Glomerular visceral epithelial cell (primary cell): ENCODE measurements around the gene SLU7.

Experiments
- DNase-seq: peaks from one replicate; pipeline ENCODE4 v3.0.0-alpha.2; 2016; ENCODE audit errors: extremely low spot score

SLU7 gene

GRCh38 chr5:160367261-160367660 lies 51.6 kb downstream of the SLU7 start:
- no peak for DNase-seq

- DNase-seq: no peak
These were observed 52.7 kb downstream of the SLU7 start for GRCh38 chr5:160366230-160366629.

GRCh38 chr5:160363660-160364395 lies 55.1 kb downstream of the SLU7 start:
- DNase-seq: no peak

- no peak for DNase-seq
These were observed 55.7 kb downstream of the SLU7 start for GRCh38 chr5:160363211-160363610.

- no peak for DNase-seq
These were observed 57.2 kb downstream of the SLU7 start for GRCh38 chr5:160361624-160362228.

DNA sequence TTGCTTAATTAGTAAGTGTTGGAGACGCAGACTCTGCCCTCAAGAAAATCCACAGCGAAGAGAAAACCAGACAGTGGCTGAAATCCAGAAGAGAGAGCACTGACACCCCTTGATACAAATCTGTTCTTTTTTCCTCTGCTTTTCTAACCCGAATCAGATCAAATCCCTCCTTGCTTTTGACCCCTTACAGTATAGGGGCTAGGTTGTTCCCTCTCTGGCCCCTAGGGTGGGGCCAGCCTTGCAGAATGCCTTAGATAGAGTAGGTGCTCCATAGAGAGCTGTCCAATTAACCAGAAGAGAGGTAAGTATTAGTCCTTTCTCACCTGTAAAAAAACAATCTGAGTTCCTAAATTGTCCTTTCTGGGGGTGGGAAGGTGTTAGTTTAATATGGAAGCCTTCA lies 58.6 kb downstream of the SLU7 start:
- no peak for DNase-seq

DNA sequence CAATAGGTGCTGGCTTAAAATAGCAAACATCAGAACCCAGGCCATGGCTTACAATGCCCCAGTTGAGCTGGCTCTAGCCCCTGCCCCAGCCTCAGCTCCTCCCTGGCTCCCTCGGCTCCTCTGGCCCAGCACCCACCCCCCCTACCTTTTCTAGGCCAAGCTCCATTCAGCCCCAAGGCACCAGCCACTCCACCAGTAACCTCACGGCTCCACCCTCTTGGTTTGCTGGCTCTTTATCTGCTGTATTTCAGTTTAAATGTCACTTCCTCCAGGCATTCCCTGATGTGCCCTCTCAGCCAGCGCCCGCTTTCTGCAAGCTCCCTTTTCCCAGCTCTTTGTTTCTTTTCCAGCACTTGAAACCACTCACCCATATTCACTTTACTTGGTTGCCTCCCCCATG lies 59.1 kb downstream of the SLU7 start:
- no peak for DNase-seq

DNA sequence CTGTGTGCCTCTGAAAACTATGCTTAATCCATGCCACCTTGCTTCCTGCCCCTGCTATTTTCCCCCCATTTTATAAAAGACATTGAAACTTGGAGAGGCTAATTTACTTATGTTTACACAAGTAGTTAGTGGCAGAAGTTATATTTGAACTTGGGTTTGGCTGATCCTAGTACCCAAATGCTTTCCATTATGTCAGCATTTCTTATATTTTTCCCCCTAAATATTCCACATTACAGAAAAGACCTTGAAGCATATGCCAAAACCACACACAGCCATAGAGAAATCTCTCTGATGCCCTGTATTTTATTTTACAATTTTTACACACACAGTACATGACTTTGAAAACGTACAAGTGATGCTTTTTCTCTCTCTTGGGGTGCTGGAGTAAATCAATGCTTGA lies 59.6 kb downstream of the SLU7 start:
- no peak for DNase-seq

DNA sequence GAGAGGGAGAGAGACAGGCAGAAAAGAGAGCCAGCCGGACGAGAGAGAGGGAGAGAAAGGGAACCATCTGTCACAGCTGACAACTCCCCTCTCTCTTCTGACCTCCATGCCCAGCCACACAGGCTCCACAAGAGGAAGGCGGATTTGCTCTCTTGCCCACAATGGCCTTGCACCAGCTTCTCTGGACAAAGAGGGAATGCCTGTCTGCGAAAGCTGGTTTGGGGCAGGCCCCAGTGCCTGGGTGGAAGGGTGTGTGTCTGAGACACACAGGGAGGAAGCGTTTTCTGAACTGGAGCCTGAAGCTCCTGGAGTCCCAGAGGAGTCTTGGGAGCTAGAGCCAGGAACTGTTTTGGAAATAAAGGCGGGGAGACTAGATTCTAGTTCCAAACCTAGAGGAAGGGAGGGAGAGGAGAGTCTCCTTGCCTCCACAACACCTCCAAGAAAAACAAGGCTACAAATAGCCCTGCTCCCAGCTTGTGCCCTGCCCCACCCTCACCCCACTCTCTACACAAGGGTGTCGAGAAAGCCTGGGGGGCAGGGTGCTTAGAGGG lies 60.9 kb downstream of the SLU7 start:
- no peak for DNase-seq

GRCh38 chr5:160357394-160357793 lies 61.5 kb downstream of the SLU7 start:
- no peak for DNase-seq

GRCh38 chr5:160356550-160357347 lies 62.1 kb downstream of the SLU7 start:
- no peak for DNase-seq

DNA sequence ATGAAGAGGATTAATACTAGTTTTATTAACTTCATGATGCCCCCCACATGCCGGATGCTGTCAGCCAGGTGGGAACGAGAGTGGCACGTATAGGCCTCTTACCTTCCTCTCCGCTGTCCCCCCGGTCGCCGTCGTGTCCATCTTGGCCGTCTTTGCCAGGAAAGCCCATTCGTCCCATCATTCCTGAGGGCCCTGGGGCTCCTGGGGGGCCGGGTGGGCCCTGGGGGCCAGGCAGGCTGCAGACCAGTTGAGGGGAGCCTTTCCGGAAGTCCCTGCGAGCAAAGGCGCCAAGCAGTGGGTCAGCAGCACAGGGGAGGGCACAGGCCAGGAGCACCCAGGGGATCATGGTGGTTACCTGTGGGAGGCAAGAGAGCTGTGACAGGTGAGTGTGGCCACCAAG lies 64.2 kb downstream of the SLU7 start:
- no peak for DNase-seq

DNA sequence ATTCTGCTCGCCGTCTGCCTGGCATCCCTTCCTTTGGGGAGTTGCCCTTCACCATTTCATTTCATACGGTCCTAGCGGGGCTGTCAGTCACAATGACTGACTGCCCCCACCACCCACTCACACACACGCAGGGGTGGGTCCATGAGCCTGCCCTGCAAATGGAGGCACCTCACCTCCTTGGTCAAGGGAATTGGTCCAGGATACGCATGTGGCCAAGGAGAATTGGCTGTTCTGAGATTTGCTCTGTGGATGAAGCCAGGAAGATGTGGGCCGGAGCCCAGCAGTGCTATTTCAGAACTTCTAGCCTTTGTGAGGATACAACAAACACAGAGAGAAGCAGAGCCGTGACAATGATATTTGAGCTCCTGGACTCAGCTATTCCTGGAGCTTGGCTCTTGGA lies 65.5 kb downstream of the SLU7 start:
- no peak for DNase-seq

- no peak for DNase-seq
These were observed 66.6 kb downstream of the SLU7 start for GRCh38 chr5:160352308-160352707.
